Glutamatergic neuron (in vitro differentiated cells): ENCODE results near the gene NISCH. TPM values are rescaled to one million over a fixed set of nuclear protein-coding genes. Genes with fewer than 3 reads are reported as not detected.

Experiments
- DNase-seq: peaks from one replicate; pipeline ENCODE4 v3.0.0; 2022
- H3K27ac Mint-ChIP-seq: one replicate; pipeline ENCODE4 v1.8.0; 2020; ENCODE audit warnings: mild to moderate bottlenecking, mixed read lengths, inconsistent platforms; ENCODE audit not compliant: unreplicated experiment
- H3K27me3 Mint-ChIP-seq: one replicate; pipeline ENCODE4 v1.8.0; 2020; ENCODE audit warnings: mild to moderate bottlenecking, moderate library complexity, mixed read lengths, inconsistent platforms; ENCODE audit not compliant: unreplicated experiment
- H3K36me3 Mint-ChIP-seq: one replicate; pipeline ENCODE4 v1.8.0; 2020; ENCODE audit warnings: mild to moderate bottlenecking, mixed read lengths, inconsistent platforms; ENCODE audit not compliant: unreplicated experiment
- H3K4me1 Mint-ChIP-seq: one replicate; pipeline ENCODE4 v1.8.0; 2020; ENCODE audit warnings: mild to moderate bottlenecking, low read depth, mixed read lengths, inconsistent platforms; ENCODE audit not compliant: unreplicated experiment
- H3K4me3 Mint-ChIP-seq: one replicate; pipeline ENCODE4 v1.8.0; 2020; ENCODE audit warnings: mild to moderate bottlenecking, mixed read lengths, inconsistent platforms; ENCODE audit not compliant: unreplicated experiment
- H3K9me3 Mint-ChIP-seq: one replicate; pipeline ENCODE4 v1.8.0; 2020; ENCODE audit warnings: mild to moderate bottlenecking, moderate library complexity, mixed read lengths, inconsistent platforms; ENCODE audit not compliant: unreplicated experiment
- CTCF ChIP-seq: fragments of 200-600 bp; sonication (generic); IDR thresholded peaks from one replicate; pipeline ENCODE4 v1.5.0; 2021; ENCODE audit not compliant: partially characterized antibody, unreplicated experiment
- total RNA-seq: library from RNA; stranded (reverse); fragmentation: NEBNext Ultra II Directional; extraction: Animal tissue kit (Norgen Biotek cat#: 25700); gene quantifications from one replicate; pipeline ENCODE4 v1.2.1, GENCODE V29; 2021; ENCODE audit not compliant: unreplicated experiment

NISCH gene
- total RNA-seq, 1 donor from 2014 or later = 280 TPM

GRCh38 chr3:52461874-52462273 lies 6.5 kb downstream of the NISCH start:
- peaks cover 4% of the 10 kb centered on the region for H3K36me3 Mint-ChIP-seq
- no peaks in the 10 kb centered on the region for H3K27me3 Mint-ChIP-seq
- peaks cover 1% of the 10 kb centered on the region for H3K9me3 Mint-ChIP-seq
- H3K4me1 Mint-ChIP-seq = peaks cover 14% of the 10 kb centered on the region
- no peak for DNase-seq
- no peak overlapping the region for H3K27ac Mint-ChIP-seq
- TF ChIP-seq CTCF = no peak
- no peak overlapping the region for H3K4me3 Mint-ChIP-seq

GRCh38 chr3:52463416-52463815 lies 8.0 kb downstream of the NISCH start:
- DNase-seq = no peak
- Mint-ChIP-seq H3K4me1 (peaks cover 8% of the 10 kb centered on the region), H3K4me3 (no peak overlapping the region), H3K36me3 (no peaks in the 10 kb centered on the region), H3K27me3 (no peaks in the 10 kb centered on the region), H3K27ac (no peak overlapping the region), H3K9me3 (peaks cover 1% of the 10 kb centered on the region)
- TF ChIP-seq CTCF = no peak

GRCh38 chr3:52468336-52468735 lies 12.9 kb downstream of the NISCH start:
- peaks cover 20% of the 10 kb centered on the region for H3K4me1 Mint-ChIP-seq
- no peak for DNase-seq
- no peaks in the 10 kb centered on the region for H3K9me3 Mint-ChIP-seq
- no peaks in the 10 kb centered on the region for H3K36me3 Mint-ChIP-seq
- peak overlapping the region; percentile 89 for H3K27ac Mint-ChIP-seq
- TF ChIP-seq CTCF = no peak
- no peaks in the 10 kb centered on the region for H3K27me3 Mint-ChIP-seq
- peak overlapping the region; percentile 48 for H3K4me3 Mint-ChIP-seq

- H3K27ac Mint-ChIP-seq = peak overlapping the region; percentile 89
- peaks cover 2% of the 10 kb centered on the region for H3K9me3 Mint-ChIP-seq
- H3K27me3 Mint-ChIP-seq = no peaks in the 10 kb centered on the region
- H3K4me1 Mint-ChIP-seq = peaks cover 20% of the 10 kb centered on the region
- DNase-seq = no peak
- peak overlapping the region; percentile 49 for H3K4me3 Mint-ChIP-seq
- H3K36me3 Mint-ChIP-seq = no peaks in the 10 kb centered on the region
- no peak for TF ChIP-seq CTCF
Measured at GRCh38 chr3:52469001-52469400, 13.6 kb downstream of the NISCH start.

GRCh38 chr3:52470920-52471319 lies 15.5 kb downstream of the NISCH start:
- Mint-ChIP-seq H3K36me3 (no peaks in the 10 kb centered on the region), H3K27ac (peak overlapping the region; percentile 34), H3K27me3 (no peaks in the 10 kb centered on the region), H3K4me3 (no peak overlapping the region), H3K9me3 (peaks cover 2% of the 10 kb centered on the region), H3K4me1 (peaks cover 20% of the 10 kb centered on the region)
- TF ChIP-seq CTCF = no peak
- no peak for DNase-seq
